Frontal cortex (tissue), 4 donors: ENCODE data around the gene SDF4. TPM values are rescaled to one million over a fixed set of nuclear protein-coding genes. Genes with fewer than 3 reads are reported as not detected.

Source experiments
- DNase-seq, 2 donors: peaks; one replicate each; pipeline ENCODE4 v3.0.0; 2012; ENCODE audit warnings: low spot score in 2 of 2
- FAIRE-seq: peaks from 2 replicates; lab custom pipeline; 2012; peaks lifted over from hg19 to GRCh38; lab: Jason Lieb, UNC
- small RNA-seq: library from RNA; depleted of rRNA; stranded (forward); fragments of <200 nt; gene quantifications from one replicate; pipeline ENCODE3, GENCODE V24; 2014
- total RNA-seq: library from RNA; depleted of rRNA; stranded (reverse); fragments of >200 nt; gene quantifications from one replicate; pipeline ENCODE4 v1.2.3, GENCODE V29; 2014
- donor health status: control.
- donor health status: control.
- donor health status: control.

The SDF4 gene
- total RNA-seq, 1 donor from 2014 or later = 22.8 TPM

GRCh38 chr1:1170215-1171091, 61.3 kb downstream of the SDF4 start:
- no peak for DNase-seq
- no peak for FAIRE-seq

GRCh38 chr1:1169429-1170214, 62.2 kb downstream of the SDF4 start:
- DNase-seq (no peak), FAIRE-seq (no peak)

GRCh38 chr1:1168451-1169411, 63.1 kb downstream of the SDF4 start:
- FAIRE-seq (no peak), DNase-seq (no peak)

- no peak for DNase-seq
- no peak for FAIRE-seq
Observed at GRCh38 chr1:1167841-1168450, 63.9 kb downstream of the SDF4 start.

GRCh38 chr1:1167398-1167821, 64.4 kb downstream of the SDF4 start:
- DNase-seq (no peak), FAIRE-seq (no peak)

Small RNA genes lying within 50 kb of the gene (small RNA-seq; reads per million reads assigned to genes)
- gene MIR200A (0.13 reads per million), gene MIR200B (1.3 reads per million, percentile 73 among the genes with 10 or more reads in this experiment), gene MIR429 (0.41 reads per million, percentile 29 among the genes with 10 or more reads in this experiment)

Other genes starting within 250 kb of the SDF4 start
- gene PERM1, start 249.9 kb downstream of the SDF4 start, total RNA-seq = not detected
- 20.0 TPM for gene HES4, start 231.9 kb downstream of the SDF4 start, total RNA-seq
- 11.0 TPM for gene ISG15, start 218.5 kb downstream of the SDF4 start, total RNA-seq
- 51.8 TPM for gene AGRN, start 211.9 kb downstream of the SDF4 start, total RNA-seq
- gene RNF223, start 157.7 kb downstream of the SDF4 start, total RNA-seq = not detected
- gene C1orf159, start 115.9 kb downstream of the SDF4 start, total RNA-seq = 6.1 TPM
- not detected for gene TTLL10, start 58.1 kb downstream of the SDF4 start, total RNA-seq
- gene TNFRSF18, start 25.4 kb downstream of the SDF4 start, total RNA-seq = not detected
- gene TNFRSF4, start 17.8 kb downstream of the SDF4 start, total RNA-seq = not detected
- 24.1 TPM for gene B3GALT6, start 236 bp upstream of the SDF4 start, total RNA-seq
- not detected for gene C1QTNF12, start 14.7 kb upstream of the SDF4 start, total RNA-seq
- 37.9 TPM for gene UBE2J2, start 41.9 kb upstream of the SDF4 start, total RNA-seq
- 1.2 TPM for gene SCNN1D, start 48.4 kb upstream of the SDF4 start, total RNA-seq
- 63.2 TPM for gene ACAP3, start 75.9 kb upstream of the SDF4 start, total RNA-seq
- gene PUSL1, start 76.6 kb upstream of the SDF4 start, total RNA-seq = 6.5 TPM
- 28.9 TPM for gene INTS11, start 92.7 kb upstream of the SDF4 start, total RNA-seq
- 14.3 TPM for gene CPTP, start 92.8 kb upstream of the SDF4 start, total RNA-seq
- gene TAS1R3, start 99.3 kb upstream of the SDF4 start, total RNA-seq = 0.41 TPM
- 65.2 TPM for gene DVL1, start 117.4 kb upstream of the SDF4 start, total RNA-seq
- 10.2 TPM for gene MXRA8, start 126.6 kb upstream of the SDF4 start, total RNA-seq
- 31.0 TPM for gene AURKAIP1, start 143.2 kb upstream of the SDF4 start, total RNA-seq
- gene CCNL2, start 167.3 kb upstream of the SDF4 start, total RNA-seq = 84.0 TPM
- 54.6 TPM for gene MRPL20, start 175.3 kb upstream of the SDF4 start, total RNA-seq
- gene ANKRD65, start 189.3 kb upstream of the SDF4 start, total RNA-seq = 1.2 TPM
- 2.9 TPM for gene VWA1, start 203.7 kb upstream of the SDF4 start, total RNA-seq
- gene ATAD3C, start 217.7 kb upstream of the SDF4 start, total RNA-seq = not detected
- 10.6 TPM for gene ATAD3B, start 239.8 kb upstream of the SDF4 start, total RNA-seq